KMS-11 (cell line): Measurements from ENCODE around the gene NOX5.

ENCODE experiments used
- H2AFZ ChIP-seq: fragments of 200-600 bp; sonication (generic); 2 replicates; pipeline ENCODE4 v1.6.1; 2016; ENCODE audit warnings: antibody characterized with exemption, mixed run types, low read depth
- H3K27ac ChIP-seq: fragments of 200-600 bp; sonication (generic); 2 replicates; pipeline ENCODE4 v1.6.1; 2016; ENCODE audit warnings: mild to moderate bottlenecking, mixed run types
- H3K27me3 ChIP-seq: fragments of 200-600 bp; sonication (generic); 2 replicates; pipeline ENCODE4 v1.6.1; 2017; ENCODE audit warnings: mild to moderate bottlenecking, low read depth, mixed run types, moderate library complexity; ENCODE audit not compliant: insufficient read depth
- H3K36me3 ChIP-seq: fragments of 200-600 bp; sonication (generic); 2 replicates; pipeline ENCODE4 v1.6.1; 2017; ENCODE audit warnings: mild to moderate bottlenecking, mixed run types; ENCODE audit not compliant: insufficient read depth
- H3K4me1 ChIP-seq: fragments of 200-600 bp; sonication (generic); 2 replicates; pipeline ENCODE4 v1.6.1; 2016; ENCODE audit warnings: mild to moderate bottlenecking, low read depth, mixed run types; ENCODE audit not compliant: poor library complexity, severe bottlenecking
- H3K4me2 ChIP-seq: fragments of 200-600 bp; sonication (generic); 2 replicates; pipeline ENCODE4 v1.7.0; 2016; ENCODE audit warnings: mild to moderate bottlenecking, mixed run types
- H3K4me3 ChIP-seq: fragments of 200-600 bp; sonication (generic); IDR thresholded peaks from 2 replicates; pipeline ENCODE4 v1.6.1; 2017; ENCODE audit warnings: low read depth, low read length, mixed read lengths; ENCODE audit not compliant: insufficient read depth
- H3K79me2 ChIP-seq: fragments of 200-600 bp; sonication (generic); 2 replicates; pipeline ENCODE4 v1.6.1; 2016; ENCODE audit warnings: low read depth, mixed run types; ENCODE audit not compliant: insufficient read depth
- H3K9ac ChIP-seq: fragments of 200-600 bp; sonication (generic); 2 replicates; pipeline ENCODE4 v1.6.1; 2016; ENCODE audit warnings: mild to moderate bottlenecking, mixed run types
- H4K20me1 ChIP-seq: fragments of 200-600 bp; sonication (generic); 2 replicates; pipeline ENCODE4 v1.6.1; 2016; ENCODE audit warnings: mild to moderate bottlenecking, mixed run types; ENCODE audit not compliant: insufficient read depth
- CTCF ChIP-seq: fragments of 200-600 bp; sonication (generic); conservative IDR thresholded peaks from 2 replicates; pipeline ENCODE4 v1.6.1; 2017; ENCODE audit warnings: low read depth, mild to moderate bottlenecking, antibody characterized with exemption, low read length, moderate library complexity, mixed read lengths

NOX5 gene

GRCh38 chr15:69060744-69061143 lies 46.2 kb downstream of the NOX5 start:
- Histone ChIP-seq H3K4me3 (no peak overlapping the region), H2AFZ (no peak overlapping the region), H3K4me2 (no peak overlapping the region), H3K27me3 (no peaks in the 10 kb centered on the region), H3K4me1 (no peaks in the 10 kb centered on the region), H3K79me2 (no peaks in the 10 kb centered on the region), H3K9ac (no peak overlapping the region), H3K36me3 (no peaks in the 10 kb centered on the region), H3K27ac (no peak overlapping the region), H4K20me1 (no peaks in the 10 kb centered on the region)
- no peak for TF ChIP-seq CTCF

GRCh38 chr15:69061414-69061842 lies 46.9 kb downstream of the NOX5 start:
- Histone ChIP-seq H3K4me3 (no peak overlapping the region), H3K79me2 (no peaks in the 10 kb centered on the region), H3K4me2 (no peak overlapping the region), H4K20me1 (no peaks in the 10 kb centered on the region), H3K36me3 (no peaks in the 10 kb centered on the region), H3K4me1 (no peaks in the 10 kb centered on the region), H3K27ac (no peak overlapping the region), H3K9ac (no peak overlapping the region), H2AFZ (no peak overlapping the region), H3K27me3 (no peaks in the 10 kb centered on the region)
- no peak for TF ChIP-seq CTCF

GRCh38 chr15:69064649-69065048 lies 50.2 kb downstream of the NOX5 start:
- Histone ChIP-seq H3K36me3 (no peaks in the 10 kb centered on the region), H3K27me3 (no peaks in the 10 kb centered on the region), H4K20me1 (no peaks in the 10 kb centered on the region), H3K27ac (no peak overlapping the region), H3K4me1 (no peaks in the 10 kb centered on the region), H3K9ac (no peak overlapping the region), H3K79me2 (no peaks in the 10 kb centered on the region), H2AFZ (no peak overlapping the region), H3K4me3 (no peak overlapping the region), H3K4me2 (no peak overlapping the region)
- TF ChIP-seq CTCF, result no peak

- Histone ChIP-seq H3K27me3 (no peaks in the 10 kb centered on the region), H3K4me2 (no peak overlapping the region), H3K4me3 (no peak overlapping the region), H3K9ac (no peak overlapping the region), H3K4me1 (no peaks in the 10 kb centered on the region), H3K27ac (no peak overlapping the region), H4K20me1 (no peaks in the 10 kb centered on the region), H3K79me2 (no peaks in the 10 kb centered on the region), H2AFZ (no peak overlapping the region), H3K36me3 (no peaks in the 10 kb centered on the region)
- no peak for TF ChIP-seq CTCF
These were observed 51.8 kb downstream of the NOX5 start for GRCh38 chr15:69066007-69066995.
